Spinal cord (tissue), 10 donors: Measurements from ENCODE around the gene ZNF75A. TPM values are rescaled to one million over a fixed set of nuclear protein-coding genes. Genes with fewer than 3 reads are reported as not detected.
"Not testable (repeated sequence)": the region's sequence is repeated elsewhere in the genome, so short reads cannot be mapped to it uniquely, and the experiment has no call there.

Source experiments
- DNase-seq, 6 donors: peaks; one replicate each; pipeline versions ENCODE4 v3.0.0 to v3.0.0-alpha.2; 2013 to 2015; ENCODE audit warnings: low spot score in 6 of 6, low read depth in 4 of 6
- H3K27ac ChIP-seq: one replicate; pipeline ENCODE4 v1.5.1; 2013; ENCODE audit warnings: low read depth, low read length, control low read depth
- H3K27me3 ChIP-seq: one replicate; pipeline ENCODE4 v1.6.1; 2013; ENCODE audit warnings: low read length; ENCODE audit not compliant: control insufficient read depth, insufficient read depth
- H3K36me3 ChIP-seq: one replicate; pipeline ENCODE4 v1.6.1; 2013; ENCODE audit warnings: low read length; ENCODE audit not compliant: control insufficient read depth, insufficient read depth
- H3K4me1 ChIP-seq: one replicate; pipeline ENCODE4 v1.6.1; 2013; ENCODE audit warnings: low read length; ENCODE audit not compliant: control insufficient read depth, insufficient read depth
- H3K4me3 ChIP-seq: one replicate; pipeline ENCODE4 v1.5.1; 2013; ENCODE audit warnings: low read depth, low read length, control low read depth
- H3K9me3 ChIP-seq: one replicate; pipeline ENCODE4 v1.6.1; 2013; ENCODE audit warnings: low read length; ENCODE audit not compliant: control insufficient read depth, insufficient read depth
- WGBS: methylation state at CpG from one replicate; pipeline ENCODE4 v1.1.5; 2013; ENCODE audit warnings: missing lambda C conversion rate; ENCODE audit not compliant: insufficient coverage; 5-methylcytosine and 5-hydroxymethylcytosine counted together
- polyA plus RNA-seq, 2 donors: library from polyadenylated mRNA; unstranded; fragments of 120-200 nt; gene quantifications; one replicate each; pipeline ENCODE4 v1.2.1, GENCODE V29; 2013; ENCODE audit not compliant: insufficient read length in 2 of 2
- total RNA-seq, 2 donors: library from RNA; depleted of rRNA in 1 of 2; stranded (reverse); fragments of 120-200 nt in 1 of 2; fragments of >200 nt in 1 of 2; gene quantifications; one replicate each; pipeline versions ENCODE4 v1.2.3 to v1.2.4, GENCODE V29; 2013 to 2014
- donor health status: healthy.

ZNF75A gene
- total and polyA plus RNA-seq, 4 donors = 39.8 to 54.8 (median 47.0) TPM

DNA sequence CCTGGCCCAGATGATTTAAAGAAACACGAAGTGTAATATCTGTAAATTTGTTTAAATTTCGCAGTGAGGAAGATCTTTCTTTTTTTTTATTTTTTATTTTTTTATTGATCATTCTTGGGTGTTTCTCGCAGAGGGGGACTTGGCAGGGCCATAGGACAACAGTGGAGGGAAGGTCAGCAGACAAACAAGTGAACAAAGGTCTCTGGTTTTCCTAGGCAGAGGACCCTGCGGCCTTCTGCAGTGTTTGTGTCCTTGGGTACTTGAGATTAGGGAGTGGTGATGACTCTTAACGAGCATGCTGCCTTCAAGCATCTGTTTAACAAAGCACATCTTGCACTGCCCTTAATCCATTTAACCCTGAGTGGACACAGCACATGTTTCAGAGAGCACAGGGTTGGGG, 34.6 kb upstream of the ZNF75A start:
- not testable (repeated sequence) for H3K4me3 ChIP-seq, H3K9me3 ChIP-seq, H3K27me3 ChIP-seq, H3K4me1 ChIP-seq, H3K27ac ChIP-seq, H3K36me3 ChIP-seq, DNase-seq
- no CpG with 5 or more reads among the region's 5 CpGs for WGBS

DNA sequence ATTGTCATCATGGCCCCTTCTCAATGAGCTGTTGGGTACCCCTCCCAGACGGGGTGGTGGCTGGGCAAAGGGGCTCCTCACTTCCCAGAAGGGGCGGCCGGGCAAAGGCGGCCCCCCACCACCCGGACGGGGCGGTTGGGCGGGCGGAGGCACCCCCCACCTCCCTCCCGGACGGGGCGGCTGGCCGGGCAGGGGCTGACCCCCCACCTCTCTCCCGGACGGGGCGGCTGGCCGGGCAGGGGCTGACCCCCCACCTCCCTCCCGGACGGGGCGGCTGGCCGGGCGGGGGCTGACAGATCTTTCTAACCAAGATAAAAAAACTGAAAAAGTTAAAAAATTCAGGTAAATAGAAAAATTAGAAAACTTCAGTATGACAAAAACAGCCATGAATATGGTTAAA, 34.0 kb upstream of the ZNF75A start:
- not testable (repeated sequence) for H3K4me1 ChIP-seq, H3K27ac ChIP-seq, H3K36me3 ChIP-seq, H3K9me3 ChIP-seq, DNase-seq, H3K4me3 ChIP-seq, H3K27me3 ChIP-seq
- WGBS = 100% methylated on average over 1 of the region's 22 CpGs

DNA sequence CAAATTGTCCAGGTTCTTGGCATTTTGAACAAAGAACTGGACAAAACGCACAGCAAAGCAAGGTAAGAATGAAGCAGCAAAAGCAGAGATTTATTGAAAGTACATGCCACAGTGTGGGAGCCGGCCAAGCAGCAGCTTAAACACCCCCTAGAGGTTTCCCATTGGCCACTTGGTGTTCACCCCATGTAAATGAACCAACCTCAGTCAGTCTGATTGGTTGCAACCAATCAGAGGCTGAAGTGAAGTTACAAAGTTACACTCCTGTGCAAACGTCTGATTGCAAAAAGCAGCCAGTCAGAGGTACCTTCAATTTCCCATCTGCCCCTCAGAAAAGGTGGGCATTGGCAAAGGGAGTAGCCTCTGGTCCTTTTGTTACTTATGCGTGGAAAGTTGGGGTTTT, 30.8 kb upstream of the ZNF75A start:
- H3K4me1 ChIP-seq = no peaks in the 10 kb centered on the region
- peaks cover 10% of the 10 kb centered on the region for H3K27me3 ChIP-seq
- no peaks in the 10 kb centered on the region for H3K9me3 ChIP-seq
- DNase-seq = no peak
- H3K36me3 ChIP-seq = no peaks in the 10 kb centered on the region
- WGBS = 22% methylated on average over 3 of the region's 4 CpGs
- no peak overlapping the region for H3K27ac ChIP-seq
- no peak overlapping the region for H3K4me3 ChIP-seq

DNA sequence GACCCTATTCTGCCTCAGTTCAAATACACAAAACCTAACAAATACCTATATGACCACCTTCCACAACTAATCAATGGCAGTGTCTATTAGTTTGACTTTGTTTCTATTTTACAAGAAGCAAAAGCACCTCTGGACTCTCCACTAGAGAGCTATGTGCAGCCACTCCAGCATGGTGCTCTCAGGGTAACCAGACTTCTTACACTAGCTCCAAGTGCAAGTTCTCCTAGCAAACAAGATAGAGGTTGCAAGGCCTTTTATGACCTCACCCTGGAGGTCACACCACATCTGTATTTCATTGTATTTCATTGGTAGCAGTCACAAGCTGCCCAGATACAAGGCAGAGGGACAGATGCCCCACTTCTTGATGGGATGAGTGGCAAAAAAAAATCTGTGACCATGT, 30.4 kb upstream of the ZNF75A start:
- Histone ChIP-seq H3K27me3 (peaks cover 10% of the 10 kb centered on the region), H3K4me3 (no peak overlapping the region), H3K27ac (no peak overlapping the region), H3K9me3 (no peaks in the 10 kb centered on the region), H3K4me1 (no peaks in the 10 kb centered on the region), H3K36me3 (no peaks in the 10 kb centered on the region)
- DNase-seq = no peak

DNA sequence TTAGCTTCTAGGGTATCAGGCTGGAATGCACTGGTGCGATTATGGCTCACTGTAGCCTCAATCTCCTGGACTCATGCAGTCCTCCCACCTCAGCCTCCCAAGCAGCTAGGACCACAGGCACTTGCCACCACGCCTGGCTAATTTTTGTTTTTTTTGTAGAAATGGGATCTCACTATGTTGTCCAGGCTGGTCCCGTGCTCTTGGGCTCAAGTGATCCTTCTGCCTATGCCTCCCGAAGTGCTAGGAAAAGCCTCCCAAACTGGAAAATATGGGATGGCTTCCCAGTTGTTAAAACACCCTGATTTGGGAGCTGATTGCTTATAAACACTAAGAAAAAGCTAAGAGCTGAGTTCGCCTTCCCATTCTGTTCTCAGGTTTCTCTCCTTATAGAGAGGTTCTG, 28.6 kb upstream of the ZNF75A start:
- Histone ChIP-seq H3K4me3 (no peak overlapping the region), H3K27ac (no peak overlapping the region), H3K4me1 (peaks cover 1% of the 10 kb centered on the region), H3K36me3 (no peaks in the 10 kb centered on the region), H3K27me3 (peaks cover 10% of the 10 kb centered on the region), H3K9me3 (no peaks in the 10 kb centered on the region)
- no peak for DNase-seq
- WGBS = 85% methylated on average over 2 of the region's 5 CpGs

DNA sequence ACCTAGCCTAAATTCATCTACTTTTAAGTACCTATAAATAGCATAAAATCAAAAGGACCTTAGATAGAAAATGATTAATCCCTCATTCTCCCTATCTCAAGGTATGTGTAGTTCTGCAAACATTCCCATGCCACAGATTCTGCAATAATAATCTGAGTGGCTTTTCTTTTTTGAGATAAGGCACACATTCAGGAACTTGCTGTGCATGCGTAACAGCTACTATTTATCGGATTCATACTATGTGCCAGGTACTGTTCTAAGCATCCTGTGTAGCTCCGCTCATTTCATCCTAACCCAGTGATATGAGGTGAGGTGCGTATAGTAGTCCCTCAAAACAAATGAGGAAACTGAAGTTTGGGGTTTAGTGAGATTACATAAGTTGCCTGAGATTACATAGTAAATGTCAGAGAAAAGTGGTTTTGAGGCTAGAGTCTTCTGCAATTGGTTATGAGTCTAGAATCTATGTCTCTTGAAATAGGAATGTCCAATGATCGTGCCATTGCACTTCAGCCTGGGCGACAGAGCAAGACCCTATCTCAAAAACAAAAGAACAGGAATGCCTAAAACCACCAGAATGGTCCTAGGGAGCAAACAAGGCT, 24.0 kb upstream of the ZNF75A start:
- DNase-seq = no peak
- Histone ChIP-seq H3K27ac (no peak overlapping the region), H3K4me3 (no peak overlapping the region), H3K36me3 (peaks cover 9% of the 10 kb centered on the region), H3K4me1 (peaks cover 23% of the 10 kb centered on the region), H3K27me3 (peaks cover 10% of the 10 kb centered on the region), H3K9me3 (no peaks in the 10 kb centered on the region)
- 96% methylated on average over 4 of the region's 6 CpGs for WGBS

DNA sequence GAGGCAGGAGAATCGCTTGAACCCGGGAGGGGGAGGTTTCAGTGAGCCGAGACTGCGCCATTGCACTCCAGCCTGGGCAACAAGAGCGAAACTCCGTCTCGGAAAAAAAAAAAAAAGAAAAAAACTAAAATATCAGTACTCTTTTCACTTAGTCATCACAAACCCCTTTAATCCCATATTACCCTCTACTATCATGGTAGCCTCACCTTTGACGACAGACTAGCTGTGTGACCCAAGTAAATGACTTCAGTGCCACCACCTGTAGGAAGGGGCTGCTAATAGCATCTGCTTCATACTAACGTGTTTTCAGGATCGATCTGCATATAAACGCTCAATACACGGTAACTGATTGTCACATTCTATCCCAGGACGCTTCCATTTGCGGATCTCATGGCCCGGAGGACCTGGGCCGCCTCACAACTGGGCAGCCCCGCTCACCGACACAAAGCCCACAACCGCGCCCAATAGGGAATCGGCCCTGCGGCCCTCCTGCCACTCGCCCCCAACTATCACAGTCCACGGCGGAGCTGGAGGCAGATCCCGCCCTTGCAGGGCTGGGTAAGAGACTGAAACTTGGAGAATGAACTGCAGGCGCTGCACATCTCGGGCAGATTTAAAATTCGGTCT, 23.1 kb upstream of the ZNF75A start:
- H3K4me3 ChIP-seq = peak overlapping the region; percentile 89
- H3K27me3 ChIP-seq = peaks cover 4% of the 10 kb centered on the region
- no peak for DNase-seq
- peaks cover 9% of the 10 kb centered on the region for H3K36me3 ChIP-seq
- WGBS = under 1% methylated on average over 17 of the region's 29 CpGs
- peaks cover 23% of the 10 kb centered on the region for H3K4me1 ChIP-seq
- no peaks in the 10 kb centered on the region for H3K9me3 ChIP-seq
- H3K27ac ChIP-seq = peak overlapping the region; percentile 98

DNA sequence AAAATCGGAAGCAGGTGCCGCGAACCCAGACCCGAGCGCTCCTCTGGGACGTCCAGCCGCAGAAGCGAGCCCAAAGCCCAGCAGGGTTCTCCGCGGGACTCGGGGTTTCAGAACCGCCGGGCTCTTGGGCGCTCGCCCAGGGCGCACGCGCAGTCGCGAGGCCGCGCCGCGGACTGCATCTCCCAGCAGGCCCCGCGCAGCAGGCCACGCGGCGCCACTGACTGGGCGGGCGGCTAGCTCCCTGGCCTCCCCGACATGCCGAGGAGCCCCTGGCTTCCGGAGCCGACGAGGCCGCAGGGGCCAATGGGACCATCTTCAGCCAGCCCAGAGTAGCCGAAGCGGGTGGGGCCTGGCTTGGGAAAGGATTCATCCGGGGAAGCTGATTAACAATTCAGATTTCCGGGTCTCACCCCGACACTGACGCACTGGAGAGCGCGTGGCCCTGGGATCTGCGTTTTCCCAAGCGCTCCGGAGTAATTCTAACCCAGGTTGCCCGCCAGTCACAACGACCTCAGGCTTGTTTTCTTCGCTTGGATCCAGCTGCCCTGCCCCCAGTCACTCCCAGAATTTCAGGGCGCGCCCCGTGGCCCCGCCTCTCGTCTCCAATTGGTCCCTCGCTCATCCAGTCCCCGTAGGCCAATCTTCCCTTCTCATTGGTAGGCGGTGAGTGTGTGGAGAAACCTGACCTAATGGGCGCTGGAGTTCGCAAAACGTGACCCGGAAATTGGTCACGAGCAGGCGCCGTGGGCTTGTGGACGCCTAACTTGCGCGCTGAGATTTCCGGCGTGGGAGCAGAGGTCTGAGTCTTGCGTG, 22.4 kb upstream of the ZNF75A start, which contains the start of gene ZNF263:
Gene ZNF263 (plus strand): TSS at position 762 of the 813 bp plus-strand sequence. CDS start 328 bp downstream, outside the sequence.
- Histone ChIP-seq H3K27me3 (no peaks in the 10 kb centered on the region), H3K9me3 (no peaks in the 10 kb centered on the region), H3K36me3 (peaks cover 9% of the 10 kb centered on the region), H3K4me3 (peak within 1 kb of the TSS; percentile 89), H3K27ac (peak within 1 kb of the TSS; percentile 98), H3K4me1 (peaks cover 23% of the 10 kb centered on the region)
- under 1% methylated on average over 72 of the region's 72 CpGs for WGBS
- peak; percentile 93 to 99 (median 95) for DNase-seq

DNA sequence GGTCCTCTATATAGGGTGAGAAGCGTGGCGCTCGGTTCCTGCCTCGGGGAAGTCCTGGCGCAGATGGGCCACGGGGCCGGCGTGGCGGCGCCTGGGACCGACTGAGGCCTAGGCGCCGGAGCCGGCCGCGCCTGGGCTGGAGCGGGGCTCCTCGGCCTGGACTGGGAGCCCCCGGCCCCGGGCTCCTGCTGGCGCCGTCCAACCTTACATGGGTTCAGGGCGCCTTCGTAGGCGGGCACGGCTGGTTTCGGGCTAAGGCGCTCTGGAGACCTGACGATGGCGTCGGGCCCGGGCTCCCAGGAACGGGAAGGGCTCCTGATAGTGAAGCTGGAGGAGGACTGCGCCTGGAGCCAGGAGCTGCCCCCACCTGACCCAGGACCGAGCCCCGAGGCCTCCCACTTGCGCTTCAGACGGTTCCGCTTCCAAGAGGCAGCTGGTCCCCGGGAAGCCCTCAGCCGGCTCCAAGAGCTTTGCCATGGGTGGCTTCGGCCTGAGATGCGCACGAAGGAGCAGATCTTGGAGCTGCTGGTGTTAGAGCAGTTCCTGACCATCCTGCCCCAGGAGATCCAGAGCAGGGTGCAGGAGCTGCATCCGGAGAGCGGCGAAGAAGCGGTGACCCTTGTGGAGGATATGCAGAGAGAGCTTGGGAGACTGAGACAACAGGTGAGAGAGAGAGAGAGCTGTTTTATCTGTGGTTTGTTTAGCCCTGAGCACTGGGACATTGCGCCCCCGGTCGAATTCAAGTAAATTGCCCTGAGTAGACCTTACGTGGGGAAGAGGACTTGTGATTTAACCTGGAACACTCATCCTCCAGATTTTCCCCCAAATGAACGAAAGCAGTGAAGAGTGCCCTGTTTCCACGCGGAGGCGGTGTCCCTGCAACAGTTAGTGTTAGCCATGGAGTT, 21.5 kb upstream of the ZNF75A start:
- Histone ChIP-seq H3K4me3 (peak overlapping the region; percentile 89), H3K9me3 (no peaks in the 10 kb centered on the region), H3K27me3 (no peaks in the 10 kb centered on the region), H3K27ac (peak overlapping the region; percentile 98), H3K36me3 (peaks cover 15% of the 10 kb centered on the region), H3K4me1 (peaks cover 23% of the 10 kb centered on the region)
- no peak for DNase-seq
- 6% methylated on average over 56 of the region's 56 CpGs for WGBS
